Stimulated activated CD8-positive, alpha-beta memory T cell treated with anti-CD3 and anti-CD28 coated beads, Interleukin-12 subunit alpha, Interleukin-12 subunit beta, amount 100 ng/mL, for 4 hours (primary cell): ENCODE measurements around the gene DARS1.
"Not testable (repeated sequence)": the region's sequence is repeated elsewhere in the genome, so short reads cannot be mapped to it uniquely, and the experiment has no call there.

ENCODE experiments used
- DNase-seq: peaks from one replicate; pipeline ENCODE4 v3.0.0-alpha.2; 2020; ENCODE audit warnings: low read depth

The DARS1 gene

GRCh38 chr2:135980434-135981079, 4.9 kb downstream of the DARS1 start:
- no peak for DNase-seq

- no peak for DNase-seq
Observed at GRCh38 chr2:135975702-135976101, 9.7 kb downstream of the DARS1 start.

GRCh38 chr2:135974036-135974435, 11.4 kb downstream of the DARS1 start:
- DNase-seq, result no peak

GRCh38 chr2:135969655-135970387, 15.6 kb downstream of the DARS1 start:
- DNase-seq, result no peak

- DNase-seq, result no peak
Observed at GRCh38 chr2:135965756-135966155, 19.7 kb downstream of the DARS1 start.

- not testable (repeated sequence) for DNase-seq
Observed at GRCh38 chr2:135964404-135964803, 21.0 kb downstream of the DARS1 start.

GRCh38 chr2:135963841-135964240, 21.6 kb downstream of the DARS1 start:
- DNase-seq, result no peak

- DNase-seq, result no peak
Observed at GRCh38 chr2:135962366-135963123, 22.9 kb downstream of the DARS1 start.

- no peak for DNase-seq
Observed at GRCh38 chr2:135960656-135961551, 24.5 kb downstream of the DARS1 start.

- no peak for DNase-seq
Observed at GRCh38 chr2:135960150-135960549, 25.3 kb downstream of the DARS1 start.

- not testable (repeated sequence) for DNase-seq
Observed at GRCh38 chr2:135958927-135959326, 26.5 kb downstream of the DARS1 start.

GRCh38 chr2:135954020-135954601, 31.3 kb downstream of the DARS1 start:
- no peak for DNase-seq

- DNase-seq, result no peak
Observed at GRCh38 chr2:135952891-135953290, 32.5 kb downstream of the DARS1 start.

GRCh38 chr2:135951041-135951583, 34.3 kb downstream of the DARS1 start:
- no peak for DNase-seq

- no peak for DNase-seq
Observed at GRCh38 chr2:135949451-135950234, 35.8 kb downstream of the DARS1 start.

GRCh38 chr2:135948642-135949355, 36.6 kb downstream of the DARS1 start:
- DNase-seq, result no peak

GRCh38 chr2:135948141-135948540, 37.3 kb downstream of the DARS1 start:
- DNase-seq, result no peak

- DNase-seq, result no peak
Observed at GRCh38 chr2:135947483-135947882, 37.9 kb downstream of the DARS1 start.

GRCh38 chr2:135945526-135945925, 39.9 kb downstream of the DARS1 start:
- DNase-seq, result no peak

- no peak for DNase-seq
Observed at GRCh38 chr2:135944625-135945024, 40.8 kb downstream of the DARS1 start.
